Measurements from ENCODE around the gene STMN1. TPM values are rescaled to one million over a fixed set of nuclear protein-coding genes. Genes with fewer than 3 reads are reported as not detected.
A peak's percentile ranks its signal among the peaks of the same experiment; 100 is the strongest.

The STMN1 gene
- total and polyA plus RNA-seq, 9 of the 15 experiments (the other 6 are each of a cell fraction or from before 2014, with no cell fraction given): 269 to 2,153 (median 595) TPM

- TF ChIP-seq TAF1 (IDR thresholded peaks at IDR 0.05; ENCODE audit: control insufficient read depth, extremely low read depth, insufficient read depth, low read length, severe bottlenecking) (peak; percentile 99), FOXP4 (CRISPR knock-in tag; IDR thresholded peaks at IDR 0.05; ENCODE audit: borderline replicate concordance) (peak; percentile 72; the same call in 1 of the 2 replicates), VEZF1 (CRISPR knock-in tag; IDR thresholded peaks at IDR 0.05) (peak; percentile 89), NR2C2 (CRISPR knock-in tag; IDR thresholded peaks at IDR 0.05) (peak; percentile 66), NR2C2 (tag; IDR thresholded peaks at IDR 0.05) (peak; percentile 69), GATAD2A (IDR thresholded peaks at IDR 0.05) (no peak), RFX5 (IDR thresholded peaks at IDR 0.05; ENCODE audit: low read depth, low read length) (no peak), HCFC1 (IDR thresholded peaks at IDR 0.05; ENCODE audit: low read depth, low read length) (peak; percentile 27), TEAD1 (CRISPR knock-in tag; IDR thresholded peaks at IDR 0.05) (no peak), SMARCA5 (IDR thresholded peaks at IDR 0.05) (peak; percentile 87), GABPA (tag; conservative IDR thresholded peaks at IDR 0.05; ENCODE audit: low read depth) (no peak), GTF2A2 (tag; IDR thresholded peaks at IDR 0.05) (no peak), PHTF2 (CRISPR knock-in tag; IDR thresholded peaks at IDR 0.05) (no peak), STAT5A (IDR thresholded peaks at IDR 0.05; ENCODE audit: borderline replicate concordance, low read length) (no peak; the same call in 1 of the 2 replicates), OTX1 (CRISPR knock-in tag; IDR thresholded peaks at IDR 0.05) (peak; percentile 95; the same call in 1 of the 2 replicates), ESRRA (IDR thresholded peaks at IDR 0.05; ENCODE audit: borderline replicate concordance, low read depth) (peak; percentile 60; the same call in 1 of the 2 replicates), STAT5B (CRISPR knock-in tag; IDR thresholded peaks at IDR 0.05) (no peak), MAX (CRISPR knock-in tag; IDR thresholded peaks at IDR 0.05) (peak; percentile 84), ZNF175 (CRISPR knock-in tag; IDR thresholded peaks at IDR 0.05; ENCODE audit: low read depth) (no peak), DPF2 (IDR thresholded peaks at IDR 0.05) (no peak; the same call in none of the 2 replicates), ZNF274 (IDR thresholded peaks at IDR 0.05; ENCODE audit: borderline replicate concordance, low read depth, low read length) (no peak), POU5F1 (IDR thresholded peaks at IDR 0.05; ENCODE audit: borderline replicate concordance, low read depth, low read length, partially characterized antibody) (no peak)
Observed at GRCh38 chr1:25858906-25859789, 47.1 kb downstream of the STMN1 start, which contains the start of gene AUNIP (continued).
